Measurements from ENCODE around the gene HMCN1.

GRCh38 chr1:185853739-185854138 is 119.5 kb downstream of the HMCN1 start:
- TF ChIP-seq POLR2A (IDR thresholded peaks at IDR 0.05; ENCODE audit: low read depth): no peak
- no peak for TF ChIP-seq CTCF (IDR thresholded peaks at IDR 0.05)
- no peak for TF ChIP-seq POLR2AphosphoS5 (IDR thresholded peaks at IDR 0.05)
- TF ChIP-seq EP300 (IDR thresholded peaks at IDR 0.05): no peak

Measured in esophagus muscularis mucosa (tissue), 4 donors.